B cell (primary cell): ENCODE results near the gene TNFRSF1A. TPM values are rescaled to one million over a fixed set of nuclear protein-coding genes. Genes with fewer than 3 reads are reported as not detected.

Source experiments
- ATAC-seq: fragments of 200-7000 bp; cut with Tn5 transposase; one replicate; pipeline ENCODE4 v1.10.0; 2021; ENCODE audit warnings: low read depth, mild to moderate bottlenecking, moderate number of reproducible peaks, moderate library complexity
- CTCF ChIA-PET: fragments of 350-600 bp; sonication (Branson Sonifier 250); formaldehyde crosslinking; loops from one replicate; lab custom pipeline; 2021; ENCODE audit warnings: antibody characterized with exemption, inconsistent platforms; lab: Charles Lee
- POLR2A ChIA-PET: fragments of 350-600 bp; sonication (Branson Sonifier 250); formaldehyde crosslinking; loops from one replicate; lab custom pipeline; 2021; ENCODE audit warnings: antibody characterized with exemption; lab: Charles Lee
- DNase-seq: peaks from one replicate; pipeline ENCODE4 v3.0.0; 2013
- H2AFZ ChIP-seq: 2 replicates; pipeline ENCODE4 v1.6.1; 2012; ENCODE audit warnings: mild to moderate bottlenecking, low read depth, low read length; ENCODE audit not compliant: insufficient read depth, poor library complexity, severe bottlenecking
- H3K27ac ChIP-seq, 2 donors: 1 replicate in 1 of 2; 2 replicates in 1 of 2; pipeline ENCODE4 v1.5.1; 2012 to 2013; ENCODE audit warnings: low read length in 2 of 2, mild to moderate bottlenecking in 2 of 2, moderate library complexity in 1 of 2
- H3K27me3 ChIP-seq, 4 experiments: fragments of 200-600 bp in 1 of 4; sonication (generic) in 1 of 4; replicated peaks in 1 of 4; 1 replicate in 2 of 4; 2 replicates in 2 of 4; pipeline versions ENCODE4 v1.6.1 to v1.7.0; 2013 to 2016; ENCODE audit warnings: low read length in 3 of 4, mild to moderate bottlenecking in 2 of 4, mixed read lengths in 1 of 4, moderate library complexity in 1 of 4; ENCODE audit not compliant: insufficient read depth in 4 of 4, control insufficient read depth in 3 of 4; ENCODE audit errors: control extremely low read depth in 1 of 4
- H3K36me3 ChIP-seq, 2 experiments: replicated peaks in 1 of 2; 1 replicate in 1 of 2; 2 replicates in 1 of 2; pipeline versions ENCODE4 v1.6.1 to v1.7.1; 2013; ENCODE audit warnings: low read length in 1 of 2; ENCODE audit not compliant: insufficient read depth in 2 of 2, control insufficient read depth in 1 of 2; ENCODE audit errors: control extremely low read depth in 1 of 2, extremely low read depth in 1 of 2
- H3K4me1 ChIP-seq, 2 donors: fragments of 200-600 bp in 1 of 2; sonication (generic) in 1 of 2; 1 replicate in 1 of 2; 2 replicates in 1 of 2; pipeline versions ENCODE4 v1.5.1 to v1.6.1; 2013 to 2017; ENCODE audit warnings: low read length in 2 of 2; ENCODE audit not compliant: control insufficient read depth in 2 of 2, insufficient read depth in 2 of 2
- H3K4me2 ChIP-seq: replicated peaks from 2 replicates; pipeline ENCODE3; 2012; ENCODE audit warnings: mild to moderate bottlenecking, low read depth, low read length; ENCODE audit not compliant: poor library complexity, severe bottlenecking
- H3K4me3 ChIP-seq, 5 experiments: fragments of 200-600 bp in 1 of 5; sonication (generic) in 1 of 5; 1 replicate in 3 of 5; 2 replicates in 2 of 5; pipeline versions ENCODE4 v1.5.1 to v1.7.0; 2011 to 2016; ENCODE audit warnings: low read length in 4 of 5, mild to moderate bottlenecking in 4 of 5, low read depth in 2 of 5, control low read depth in 1 of 5, moderate library complexity in 1 of 5; ENCODE audit not compliant: insufficient read depth in 1 of 5; ENCODE audit errors: control extremely low read depth in 1 of 5, extremely low read depth in 1 of 5
- H3K79me2 ChIP-seq: fragments of 200-600 bp; sonication (generic); one replicate; pipeline ENCODE4 v1.6.0; 2016; ENCODE audit warnings: low read length; ENCODE audit not compliant: control insufficient read depth, insufficient read depth
- H3K9ac ChIP-seq: fragments of 200-600 bp; sonication (generic); 2 replicates; pipeline ENCODE4 v1.6.1; 2017; ENCODE audit warnings: mild to moderate bottlenecking, low read length, moderate library complexity
- H3K9me3 ChIP-seq, 3 donors: one replicate each; pipeline versions ENCODE4 v1.6.1 to v1.7.1; 2013; ENCODE audit warnings: low read length in 2 of 3; ENCODE audit not compliant: control insufficient read depth in 2 of 3, insufficient read depth in 1 of 3; ENCODE audit errors: control extremely low read depth in 1 of 3
- H4K20me1 ChIP-seq: 2 replicates; pipeline ENCODE4 v1.6.0; 2012; ENCODE audit warnings: mild to moderate bottlenecking, low read length; ENCODE audit not compliant: insufficient read depth, control insufficient read depth, poor library complexity, severe bottlenecking
- H3K27ac Mint-ChIP-seq: one replicate; pipeline ENCODE4 v1.8.0; 2021; ENCODE audit warnings: mixed read lengths
- H3K27me3 Mint-ChIP-seq: one replicate; pipeline ENCODE4 v1.8.0; 2021; ENCODE audit warnings: mixed read lengths
- H3K4me1 Mint-ChIP-seq: one replicate; pipeline ENCODE4 v1.8.0; 2021; ENCODE audit warnings: mixed read lengths
- H3K4me3 Mint-ChIP-seq: one replicate; pipeline ENCODE4 v1.8.0; 2021; ENCODE audit warnings: mixed read lengths
- H3K9me3 Mint-ChIP-seq: one replicate; pipeline ENCODE4 v1.8.0; 2022; ENCODE audit warnings: mixed read lengths; ENCODE audit not compliant: insufficient read depth
- CTCF ChIP-seq: fragments of 200-600 bp; IDR thresholded peaks from one replicate; pipeline ENCODE4 v1.8.0; 2022; ENCODE audit warnings: antibody characterized with exemption, mild to moderate bottlenecking
- EZH2 ChIP-seq: IDR thresholded peaks from 2 replicates; pipeline ENCODE4 v1.6.1; 2012; ENCODE audit warnings: borderline replicate concordance, low read depth, mild to moderate bottlenecking, moderate library complexity, low read length; ENCODE audit not compliant: insufficient read depth, poor library complexity, severe bottlenecking
- WGBS: methylation state at CpG from one replicate; pipeline ENCODE4 v1.1.5; 2013; ENCODE audit warnings: missing lambda C conversion rate; ENCODE audit not compliant: insufficient coverage; 5-methylcytosine and 5-hydroxymethylcytosine counted together
- intact Hi-C: fragments of 100-400 bp; cut with micrococcal nuclease; formaldehyde crosslinking; loops from one replicate; pipeline ENCODE4 v1.10.0; 2022
- polyA plus RNA-seq: library from polyadenylated mRNA; depleted of rRNA; stranded (reverse); fragments of >200 nt; gene quantifications from 2 replicates; pipeline ENCODE4 v1.2.3, GENCODE V29; 2012
- total RNA-seq, 2 donors: library from RNA; stranded (reverse); fragments of 120-200 nt in 1 of 2; gene quantifications; 1 replicate in 1 of 2; 2 replicates in 1 of 2; pipeline versions ENCODE4 v1.2.3 to v1.2.4, GENCODE V29; 2013 to 2022

TNFRSF1A gene
- total and polyA plus RNA-seq, 2 donors (not counting 1 experiment from before 2014, with no cell fraction given), result 0.59 to 1.6 TPM

DNA sequence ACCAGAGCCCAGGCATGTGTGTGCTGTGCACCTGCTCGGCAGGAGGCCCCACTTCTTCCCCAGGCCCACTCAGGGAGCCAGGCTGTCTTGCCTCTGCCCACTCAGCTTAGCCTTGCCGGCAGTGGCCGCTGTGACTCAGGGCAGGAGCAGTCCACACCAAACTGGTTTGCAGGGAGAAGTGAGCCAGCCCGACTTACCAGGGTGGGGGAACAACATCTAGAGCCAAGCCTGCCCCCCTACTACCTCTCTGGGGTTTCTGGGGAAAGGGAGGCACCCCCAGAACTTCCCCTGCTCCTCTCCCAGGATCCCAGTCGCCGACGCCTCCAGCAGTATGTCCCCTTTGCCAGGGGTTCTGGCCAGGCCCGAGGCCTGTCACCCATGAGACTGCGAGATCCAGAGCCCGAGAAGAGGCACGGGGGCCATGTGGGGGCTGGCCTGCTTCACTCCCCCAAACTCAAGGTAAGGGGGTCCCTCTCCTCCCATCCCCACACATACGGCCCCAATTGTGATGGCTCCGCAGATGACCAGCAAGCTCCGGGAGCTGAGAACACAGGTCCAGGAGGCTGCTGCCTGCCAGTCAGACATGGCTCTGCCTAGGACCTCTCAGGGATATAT lies 28.4 kb downstream of the TNFRSF1A start:
- no peak overlapping the region for H3K9ac ChIP-seq
- H3K27me3 ChIP-seq, result peaks cover 0 to 73% (median 25%) of the 10 kb centered on the region in 4 experiments
- H3K4me2 ChIP-seq, result no peak overlapping the region
- peaks cover 0 to 6% (median 0%) of the 10 kb centered on the region in 3 donors for H3K9me3 ChIP-seq
- H3K36me3 ChIP-seq, result no peaks in the 10 kb centered on the region
- no peak overlapping the region for H3K27ac Mint-ChIP-seq
- H3K9me3 Mint-ChIP-seq, result no peaks in the 10 kb centered on the region
- ChIA-PET POLR2A (no interaction called here), CTCF (no interaction called here)
- intact Hi-C loops, result no loop called here
- H3K27me3 Mint-ChIP-seq, result peaks cover 60% of the 10 kb centered on the region
- H4K20me1 ChIP-seq, result no peaks in the 10 kb centered on the region
- H3K27ac ChIP-seq, result no peak overlapping the region
- H3K4me1 ChIP-seq, result peaks cover 10 to 13% of the 10 kb centered on the region in 2 donors
- TF ChIP-seq CTCF (no peak), EZH2 (no peak)
- no peak overlapping the region for H3K4me3 ChIP-seq
- WGBS, result 96% methylated on average over 11 of the region's 14 CpGs
- no peak overlapping the region for H2AFZ ChIP-seq
- DNase-seq (no peak), ATAC-seq (no peak)
- H3K79me2 ChIP-seq, result no peaks in the 10 kb centered on the region
- H3K4me1 Mint-ChIP-seq, result no peaks in the 10 kb centered on the region
- H3K4me3 Mint-ChIP-seq, result no peak overlapping the region

GRCh38 chr12:6312529-6313325 lies 29.1 kb downstream of the TNFRSF1A start:
- CTCF ChIA-PET, result no interaction called here
- Histone ChIP-seq H3K27me3 (peaks cover 0 to 73% (median 22%) of the 10 kb centered on the region in 4 experiments), H3K27ac (no peak overlapping the region), H4K20me1 (no peaks in the 10 kb centered on the region), H2AFZ (no peak overlapping the region), H3K4me2 (no peak overlapping the region), H3K9ac (no peak overlapping the region), H3K4me3 (no peak overlapping the region), H3K4me1 (peaks cover 10 to 13% of the 10 kb centered on the region in 2 donors), H3K79me2 (no peaks in the 10 kb centered on the region), H3K36me3 (no peaks in the 10 kb centered on the region), H3K9me3 (peaks cover 0 to 6% (median 0%) of the 10 kb centered on the region in 3 donors)
- TF ChIP-seq EZH2 (no peak), CTCF (no peak)
- H3K4me3 Mint-ChIP-seq, result no peak overlapping the region
- intact Hi-C loops, result no loop called here
- POLR2A ChIA-PET, result no interaction called here
- ATAC-seq (no peak), DNase-seq (no peak)
- no peaks in the 10 kb centered on the region for H3K9me3 Mint-ChIP-seq
- peaks cover 58% of the 10 kb centered on the region for H3K27me3 Mint-ChIP-seq
- H3K4me1 Mint-ChIP-seq, result no peaks in the 10 kb centered on the region
- 89% methylated on average over 11 of the region's 11 CpGs for WGBS
- H3K27ac Mint-ChIP-seq, result no peak overlapping the region
